HEK293T (cell line): ENCODE measurements around the gene GDPGP1.

Experiments
- FOXA1 ChIP-seq: fragments of 450-650 bp; IDR thresholded peaks from 2 replicates; pipeline ENCODE4 v1.6.1; 2016; ENCODE audit warnings: mild to moderate bottlenecking
- FOXM1 ChIP-seq: fragments of 450-650 bp; IDR thresholded peaks from 2 replicates; pipeline ENCODE4 v1.6.1; 2017; ENCODE audit warnings: mild to moderate bottlenecking, borderline replicate concordance
- NFRKB ChIP-seq: fragments of 450-650 bp; IDR thresholded peaks from 2 replicates; pipeline ENCODE4 v1.6.1; 2016; ENCODE audit warnings: mild to moderate bottlenecking, moderate library complexity
- TARDBP ChIP-seq: fragments of 450-650 bp; IDR thresholded peaks from 2 replicates; pipeline ENCODE4 v1.6.1; 2016
- ZNF384 ChIP-seq: fragments of 450-650 bp; IDR thresholded peaks from 2 replicates; pipeline ENCODE4 v1.6.1; 2016

DNA sequence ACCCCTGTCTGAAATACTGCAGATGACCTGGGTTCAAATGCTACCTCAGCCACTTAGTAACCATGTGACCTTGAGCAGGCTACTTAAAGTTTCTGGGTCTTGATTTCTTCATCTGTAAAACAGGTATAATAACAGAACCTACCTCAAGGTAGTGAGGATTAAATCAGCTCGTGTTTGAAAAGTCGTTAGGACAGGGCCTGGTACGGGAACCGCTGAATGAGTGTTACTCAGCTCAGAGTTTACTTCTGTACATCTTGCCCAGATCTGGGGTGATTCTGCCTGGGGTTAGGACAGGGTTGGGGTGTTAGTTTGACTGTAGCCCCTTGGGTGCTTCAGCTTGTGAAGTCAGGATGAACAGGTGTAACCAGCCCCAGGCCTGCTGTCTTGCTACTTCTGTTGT, 31.1 kb upstream of the GDPGP1 start:
- no peak for TF ChIP-seq FOXA1
- TF ChIP-seq NFRKB: no peak
- no peak for TF ChIP-seq FOXM1
- no peak for TF ChIP-seq ZNF384
- TF ChIP-seq TARDBP: no peak
